ENCODE measurements around the gene CFAP77. TPM values are rescaled to one million over a fixed set of nuclear protein-coding genes. Genes with fewer than 3 reads are reported as not detected.

The CFAP77 gene
- polyA plus RNA-seq, 3 donors: not detected

- H3K36me3 ChIP-seq (replicated peaks in 1 of 2; ENCODE audit: control insufficient read depth in 1 of 2, insufficient read depth in 2 of 2, low read length in 2 of 2): peaks cover 18 to 80% of the 10 kb centered on the region in 2 donors
- WGBS (ENCODE audit: insufficient coverage): no CpG with 5 or more reads among the region's 2 CpGs
- peaks cover 57 to 71% of the 10 kb centered on the region in 2 donors for H3K36me3 Mint-ChIP-seq
Observed at GRCh38 chr9:132615774-132616173, 205.8 kb downstream of the CFAP77 start.

GRCh38 chr9:132616725-132617124 is 206.7 kb downstream of the CFAP77 start:
- intact Hi-C loops (cut with micrococcal nuclease): no loop called here
- no peaks in the 10 kb centered on the region for H3K4me1 ChIP-seq (ENCODE audit: control insufficient read depth in 1 of 2, insufficient read depth in 2 of 2, low read length in 2 of 2)
- no peak overlapping the region for H3K4me2 ChIP-seq (replicated peaks; ENCODE audit: extremely low read depth, low read length, poor library complexity, severe bottlenecking)
- no peak overlapping the region for H3K9ac ChIP-seq (ENCODE audit: insufficient read depth, low read length, poor library complexity, severe bottlenecking)
- H3K27ac Mint-ChIP-seq: no peak overlapping the region
- no peaks in the 10 kb centered on the region for H4K20me1 ChIP-seq (ENCODE audit: insufficient read depth, low read length)
- H3K27me3 ChIP-seq (ENCODE audit: control insufficient read depth in 2 of 2, insufficient read depth in 2 of 2, low read length in 2 of 2): no peaks in the 10 kb centered on the region
- no peak overlapping the region for H3K4me3 ChIP-seq (replicated peaks in 1 of 3; ENCODE audit: low read depth in 2 of 3, low read length in 3 of 3)
- no peaks in the 10 kb centered on the region for H3K9me3 ChIP-seq (replicated peaks in 1 of 2; ENCODE audit: control insufficient read depth in 1 of 2, insufficient read depth in 1 of 2, low read length in 2 of 2)
- no peak for TF ChIP-seq CTCF (IDR thresholded peaks at IDR 0.05)
- peaks cover 49 to 67% of the 10 kb centered on the region in 2 donors for H3K36me3 Mint-ChIP-seq
- H3K4me1 Mint-ChIP-seq: no peaks in the 10 kb centered on the region
- WGBS (ENCODE audit: insufficient coverage): 95% methylated on average over 3 of the region's 5 CpGs
- H2AFZ ChIP-seq (ENCODE audit: insufficient read depth, low read depth, low read length, poor library complexity, severe bottlenecking): no peak overlapping the region
- peaks cover 10 to 75% of the 10 kb centered on the region in 2 donors for H3K36me3 ChIP-seq (replicated peaks in 1 of 2; ENCODE audit: control insufficient read depth in 1 of 2, insufficient read depth in 2 of 2, low read length in 2 of 2)
- no peak overlapping the region for H3K4me3 Mint-ChIP-seq
- no peak overlapping the region for H3K27ac ChIP-seq (ENCODE audit: low read depth in 1 of 2, low read length in 2 of 2)
- H3K27me3 Mint-ChIP-seq (ENCODE audit: low read depth in 3 of 3): no peaks in the 10 kb centered on the region
- no peaks in the 10 kb centered on the region for H3K79me2 ChIP-seq (ENCODE audit: insufficient read depth, low read length)
- peaks cover 0 to 2% (median 0%) of the 10 kb centered on the region in 7 donors for H3K9me3 Mint-ChIP-seq
- DNase-seq: no peak

More at GRCh38 chr9:132615774-132616173, 205.8 kb downstream of the CFAP77 start:
- Histone ChIP-seq H2AFZ (ENCODE audit: insufficient read depth, low read depth, low read length, poor library complexity, severe bottlenecking) (no peak overlapping the region), H3K9me3 (replicated peaks in 1 of 2; ENCODE audit: control insufficient read depth in 1 of 2, insufficient read depth in 1 of 2, low read length in 2 of 2) (no peaks in the 10 kb centered on the region), H3K27me3 (ENCODE audit: control insufficient read depth in 2 of 2, insufficient read depth in 2 of 2, low read length in 2 of 2) (no peaks in the 10 kb centered on the region), H3K4me2 (replicated peaks; ENCODE audit: extremely low read depth, low read length, poor library complexity, severe bottlenecking) (no peak overlapping the region), H3K79me2 (ENCODE audit: insufficient read depth, low read length) (no peaks in the 10 kb centered on the region), H3K4me3 (replicated peaks in 1 of 3; ENCODE audit: low read depth in 2 of 3, low read length in 3 of 3) (no peak overlapping the region), H3K9ac (ENCODE audit: insufficient read depth, low read length, poor library complexity, severe bottlenecking) (no peak overlapping the region), H3K4me1 (ENCODE audit: control insufficient read depth in 1 of 2, insufficient read depth in 2 of 2, low read length in 2 of 2) (no peaks in the 10 kb centered on the region), H4K20me1 (ENCODE audit: insufficient read depth, low read length) (no peaks in the 10 kb centered on the region), H3K27ac (ENCODE audit: low read depth in 1 of 2, low read length in 2 of 2) (no peak overlapping the region)
- H3K4me3 Mint-ChIP-seq: no peak overlapping the region
- no peak for DNase-seq
- H3K27me3 Mint-ChIP-seq (ENCODE audit: low read depth in 3 of 3): no peaks in the 10 kb centered on the region
- intact Hi-C loops (cut with micrococcal nuclease): no loop called here
- H3K27ac Mint-ChIP-seq: no peak overlapping the region
- H3K9me3 Mint-ChIP-seq: peaks cover 0 to 2% (median 0%) of the 10 kb centered on the region in 7 donors
- H3K4me1 Mint-ChIP-seq: no peaks in the 10 kb centered on the region
- no peak for TF ChIP-seq CTCF (IDR thresholded peaks at IDR 0.05)
